ENCODE measurements around the gene CHMP1B.
A peak's percentile ranks its signal among the peaks of the same experiment; 100 is the strongest.
"Not testable (repeated sequence)": the region's sequence is repeated elsewhere in the genome, so short reads cannot be mapped to it uniquely, and the experiment has no call there.

The CHMP1B gene

GRCh38 chr18:11840493-11840892 lies 10.7 kb upstream of the CHMP1B start:
- no peak for DNase-seq (ENCODE audit: low spot score)

GRCh38 chr18:11842562-11842961 lies 8.7 kb upstream of the CHMP1B start:
- DNase-seq (ENCODE audit: low spot score), result no peak

GRCh38 chr18:11844436-11844835 lies 6.8 kb upstream of the CHMP1B start:
- DNase-seq (ENCODE audit: low spot score), result no peak

GRCh38 chr18:11845654-11846053 lies 5.6 kb upstream of the CHMP1B start:
- no peak for DNase-seq (ENCODE audit: low spot score)

GRCh38 chr18:11847811-11848210 lies 3.4 kb upstream of the CHMP1B start:
- DNase-seq (ENCODE audit: low spot score), result no peak

- DNase-seq (ENCODE audit: low spot score), result no peak
Observed at GRCh38 chr18:11849279-11849678, 1.9 kb upstream of the CHMP1B start.

GRCh38 chr18:11849841-11850634 lies 1.2 kb upstream of the CHMP1B start:
- peak; percentile 74 for DNase-seq (ENCODE audit: low spot score)

GRCh38 chr18:11850821-11851145 lies 430 bp upstream of the CHMP1B start:
- DNase-seq (ENCODE audit: low spot score), result no peak

- peak; percentile 52 for DNase-seq (ENCODE audit: low spot score)
Observed at GRCh38 chr18:11851806-11852337, 659 bp downstream of the CHMP1B start.

GRCh38 chr18:11854554-11854953 lies 3.3 kb downstream of the CHMP1B start:
- not testable (repeated sequence) for DNase-seq (ENCODE audit: low spot score)

- peak; percentile 64 for DNase-seq (ENCODE audit: low spot score)
Observed at GRCh38 chr18:11857177-11857887, 6.1 kb downstream of the CHMP1B start.

- no peak for DNase-seq (ENCODE audit: low spot score)
Observed at GRCh38 chr18:11859282-11859830, 8.1 kb downstream of the CHMP1B start.

GRCh38 chr18:11859903-11860407 lies 8.7 kb downstream of the CHMP1B start:
- DNase-seq (ENCODE audit: low spot score), result no peak

- DNase-seq (ENCODE audit: low spot score), result no peak
Observed at GRCh38 chr18:11860594-11861450, 9.6 kb downstream of the CHMP1B start.

GRCh38 chr18:11861583-11862288 lies 10.5 kb downstream of the CHMP1B start:
- no peak for DNase-seq (ENCODE audit: low spot score)

GRCh38 chr18:11862468-11863137 lies 11.4 kb downstream of the CHMP1B start:
- no peak for DNase-seq (ENCODE audit: low spot score)

GRCh38 chr18:11864471-11864870 lies 13.3 kb downstream of the CHMP1B start:
- no peak for DNase-seq (ENCODE audit: low spot score)

GRCh38 chr18:11865071-11865470 lies 13.9 kb downstream of the CHMP1B start:
- no peak for DNase-seq (ENCODE audit: low spot score)

- DNase-seq (ENCODE audit: low spot score), result no peak
Observed at GRCh38 chr18:11866329-11866728, 15.1 kb downstream of the CHMP1B start.

- DNase-seq (ENCODE audit: low spot score), result no peak
Observed at GRCh38 chr18:11866764-11867163, 15.6 kb downstream of the CHMP1B start.

- no peak for DNase-seq (ENCODE audit: low spot score)
Observed at GRCh38 chr18:11868230-11868629, 17.0 kb downstream of the CHMP1B start.
